ENCODE data around the gene NID1.
"Not testable (repeated sequence)": the region's sequence is repeated elsewhere in the genome, so short reads cannot be mapped to it uniquely, and the experiment has no call there.

Gene NID1

GRCh38 chr1:236082526-236082925 is 17.6 kb upstream of the NID1 start:
- DNase-seq (ENCODE audit: extremely low read depth, low read depth): no peak
- no peak for TF ChIP-seq CTCF (IDR thresholded peaks at IDR 0.05; ENCODE audit: low read depth, low read length, missing control alignments)
- no peak overlapping the region for H3K4me3 ChIP-seq (replicated peaks; ENCODE audit: low read depth, low read length)

- no peak overlapping the region for H3K4me3 ChIP-seq (replicated peaks; ENCODE audit: low read depth, low read length)
- DNase-seq (ENCODE audit: extremely low read depth, low read depth): no peak
- TF ChIP-seq CTCF (IDR thresholded peaks at IDR 0.05; ENCODE audit: low read depth, low read length, missing control alignments): no peak
Measured at GRCh38 chr1:236081546-236082227, 16.8 kb upstream of the NID1 start.

- no peak for DNase-seq (ENCODE audit: extremely low read depth, low read depth)
- no peak for TF ChIP-seq CTCF (IDR thresholded peaks at IDR 0.05; ENCODE audit: low read depth, low read length, missing control alignments)
- H3K4me3 ChIP-seq (replicated peaks; ENCODE audit: low read depth, low read length): no peak overlapping the region
Measured at GRCh38 chr1:236079703-236080102, 14.8 kb upstream of the NID1 start.

GRCh38 chr1:236078993-236079392 is 14.1 kb upstream of the NID1 start:
- no peak for DNase-seq (ENCODE audit: extremely low read depth, low read depth)
- no peak for TF ChIP-seq CTCF (IDR thresholded peaks at IDR 0.05; ENCODE audit: low read depth, low read length, missing control alignments)
- H3K4me3 ChIP-seq (replicated peaks; ENCODE audit: low read depth, low read length): no peak overlapping the region

GRCh38 chr1:236078077-236078476 is 13.2 kb upstream of the NID1 start:
- H3K4me3 ChIP-seq (replicated peaks; ENCODE audit: low read depth, low read length); DNase-seq (ENCODE audit: extremely low read depth, low read depth): not testable (repeated sequence)

GRCh38 chr1:236075848-236076247 is 11.0 kb upstream of the NID1 start:
- H3K4me3 ChIP-seq (replicated peaks; ENCODE audit: low read depth, low read length): no peak overlapping the region
- DNase-seq (ENCODE audit: extremely low read depth, low read depth): no peak
- TF ChIP-seq CTCF (IDR thresholded peaks at IDR 0.05; ENCODE audit: low read depth, low read length, missing control alignments): no peak

GRCh38 chr1:236073307-236073897 is 8.5 kb upstream of the NID1 start:
- no peak overlapping the region for H3K4me3 ChIP-seq (replicated peaks; ENCODE audit: low read depth, low read length)
- TF ChIP-seq CTCF (IDR thresholded peaks at IDR 0.05; ENCODE audit: low read depth, low read length, missing control alignments): no peak
- no peak for DNase-seq (ENCODE audit: extremely low read depth, low read depth)
